Measurements from ENCODE around the gene HPN. TPM values are rescaled to one million over a fixed set of nuclear protein-coding genes. Genes with fewer than 3 reads are reported as not detected.
"Not testable (repeated sequence)": the region's sequence is repeated elsewhere in the genome, so short reads cannot be mapped to it uniquely, and the experiment has no call there.

HPN gene
- total RNA-seq, 2 experiments from 2014 or later, result 0.11 TPM; not detected in 1

DNA sequence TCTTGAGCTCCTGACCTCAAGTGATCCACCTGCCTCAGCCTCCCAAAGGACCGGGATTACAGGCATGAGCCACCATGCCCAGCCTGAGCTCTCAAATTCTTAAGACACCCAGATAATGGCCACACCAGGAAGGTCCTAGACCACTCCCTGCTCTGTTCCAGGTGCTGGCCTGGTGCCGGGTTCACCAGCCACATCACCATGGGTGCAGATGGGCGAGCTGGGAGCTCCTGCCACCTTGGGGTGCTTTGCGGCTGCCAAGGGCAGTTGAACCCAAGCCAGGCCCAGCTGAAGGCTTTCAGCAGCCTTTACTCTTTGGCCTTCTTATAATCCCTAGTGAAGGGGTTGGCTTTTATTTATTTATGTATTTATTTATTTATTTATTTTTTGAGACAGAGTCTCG is 4.9 kb downstream of the HPN start:
- no peak for ATAC-seq
- DNase-seq, result no peak
- Mint-ChIP-seq H3K9me3 (no peaks in the 10 kb centered on the region), H3K27me3 (peaks cover 3% of the 10 kb centered on the region), H3K36me3 (ENCODE audit: low read depth) (no peaks in the 10 kb centered on the region), H3K27ac (no peak overlapping the region), H3K4me3 (no peak overlapping the region), H3K4me1 (ENCODE audit: low read depth) (peaks cover 2% of the 10 kb centered on the region)
- intact Hi-C loops (cut with micrococcal nuclease), result no loop called here
- ChIA-PET CTCF (interaction anchor here (0.7 to 2.7 kb wide), 15 partner anchors 8 to 191 kb away, joined by 3 to 15 read pairs (median 4); partner anchors contain the start of gene LGI4), POLR2A (interaction anchor here (1.3 kb wide), 1 partner anchor 8 kb away, joined by 3 read pairs; no protein-coding TSS in a partner anchor)
- TF ChIP-seq, protein P1, sequence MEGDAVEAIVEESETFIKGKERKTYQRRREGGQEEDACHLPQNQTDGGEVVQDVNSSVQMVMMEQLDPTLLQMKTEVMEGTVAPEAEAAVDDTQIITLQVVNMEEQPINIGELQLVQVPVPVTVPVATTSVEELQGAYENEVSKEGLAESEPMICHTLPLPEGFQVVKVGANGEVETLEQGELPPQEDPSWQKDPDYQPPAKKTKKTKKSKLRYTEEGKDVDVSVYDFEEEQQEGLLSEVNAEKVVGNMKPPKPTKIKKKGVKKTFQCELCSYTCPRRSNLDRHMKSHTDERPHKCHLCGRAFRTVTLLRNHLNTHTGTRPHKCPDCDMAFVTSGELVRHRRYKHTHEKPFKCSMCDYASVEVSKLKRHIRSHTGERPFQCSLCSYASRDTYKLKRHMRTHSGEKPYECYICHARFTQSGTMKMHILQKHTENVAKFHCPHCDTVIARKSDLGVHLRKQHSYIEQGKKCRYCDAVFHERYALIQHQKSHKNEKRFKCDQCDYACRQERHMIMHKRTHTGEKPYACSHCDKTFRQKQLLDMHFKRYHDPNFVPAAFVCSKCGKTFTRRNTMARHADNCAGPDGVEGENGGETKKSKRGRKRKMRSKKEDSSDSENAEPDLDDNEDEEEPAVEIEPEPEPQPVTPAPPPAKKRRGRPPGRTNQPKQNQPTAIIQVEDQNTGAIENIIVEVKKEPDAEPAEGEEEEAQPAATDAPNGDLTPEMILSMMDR (IDR thresholded peaks at IDR 0.05), result no peak

- ATAC-seq (no peak), DNase-seq (no peak)
- Mint-ChIP-seq H3K4me3 (no peak overlapping the region), H3K4me1 (ENCODE audit: low read depth) (peaks cover 2% of the 10 kb centered on the region), H3K9me3 (no peaks in the 10 kb centered on the region), H3K27me3 (peaks cover 3% of the 10 kb centered on the region), H3K27ac (no peak overlapping the region), H3K36me3 (ENCODE audit: low read depth) (no peaks in the 10 kb centered on the region)
- ChIA-PET POLR2A (interaction anchor here (0.7 to 1.0 kb wide), 3 partner anchors 10 to 42 kb away, joined by 3 read pairs; no protein-coding TSS in a partner anchor), CTCF (interaction anchor here (1.9 to 4.4 kb wide), 2 partner anchors 11 to 18 kb away, joined by 8 to 17 read pairs; no protein-coding TSS in a partner anchor)
- TF ChIP-seq, protein P1 (IDR thresholded peaks at IDR 0.05), result no peak
- intact Hi-C loops (cut with micrococcal nuclease), result no loop called here
Measured at GRCh38 chr19:35048911-35049411, 7.4 kb downstream of the HPN start.

DNA sequence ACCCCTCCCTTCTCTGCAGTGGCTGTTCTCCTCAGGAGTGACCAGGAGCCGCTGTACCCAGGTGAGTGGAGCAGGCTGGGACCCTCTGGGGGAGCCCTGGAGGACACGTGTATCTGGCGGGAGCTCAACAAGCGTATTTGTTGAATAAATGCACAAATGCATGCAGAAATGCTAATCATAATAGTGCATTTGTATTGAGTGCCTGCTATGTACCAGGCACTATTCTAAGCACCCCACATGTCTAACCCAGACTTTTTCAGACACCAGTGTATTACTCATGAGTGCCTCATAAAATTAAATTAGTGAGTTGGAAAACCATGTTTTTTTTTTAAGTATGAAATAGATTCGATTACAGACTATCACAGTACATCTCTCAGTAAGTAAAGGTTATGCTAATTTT is 7.9 kb downstream of the HPN start:
- intact Hi-C loops (cut with micrococcal nuclease), result no loop called here
- Mint-ChIP-seq H3K4me3 (no peak overlapping the region), H3K9me3 (no peaks in the 10 kb centered on the region), H3K36me3 (ENCODE audit: low read depth) (no peaks in the 10 kb centered on the region), H3K27me3 (peaks cover 2% of the 10 kb centered on the region), H3K27ac (no peak overlapping the region), H3K4me1 (ENCODE audit: low read depth) (peaks cover 2% of the 10 kb centered on the region)
- ChIA-PET CTCF (interaction anchor here (1.9 to 4.4 kb wide), 2 partner anchors 12 to 18 kb away, joined by 8 to 17 read pairs; no protein-coding TSS in a partner anchor), POLR2A (interaction anchor here (0.9 kb wide), 1 partner anchor 17 kb away, joined by 3 read pairs; no protein-coding TSS in a partner anchor)
- TF ChIP-seq, protein P1 (IDR thresholded peaks at IDR 0.05), result no peak
- ATAC-seq (no peak), DNase-seq (no peak)

- POLR2A ChIA-PET; ATAC-seq; H3K4me3 Mint-ChIP-seq; H3K4me1 Mint-ChIP-seq (ENCODE audit: low read depth); H3K9me3 Mint-ChIP-seq; DNase-seq; H3K36me3 Mint-ChIP-seq (ENCODE audit: low read depth); H3K27me3 Mint-ChIP-seq; intact Hi-C loops (cut with micrococcal nuclease); H3K27ac Mint-ChIP-seq: not testable (repeated sequence)
- CTCF ChIA-PET, result interaction anchor here (4.4 kb wide), 1 partner anchor 16 kb away, joined by 17 read pairs; no protein-coding TSS in a partner anchor
Measured at GRCh38 chr19:35050662-35051061, 9.1 kb downstream of the HPN start.

DNA sequence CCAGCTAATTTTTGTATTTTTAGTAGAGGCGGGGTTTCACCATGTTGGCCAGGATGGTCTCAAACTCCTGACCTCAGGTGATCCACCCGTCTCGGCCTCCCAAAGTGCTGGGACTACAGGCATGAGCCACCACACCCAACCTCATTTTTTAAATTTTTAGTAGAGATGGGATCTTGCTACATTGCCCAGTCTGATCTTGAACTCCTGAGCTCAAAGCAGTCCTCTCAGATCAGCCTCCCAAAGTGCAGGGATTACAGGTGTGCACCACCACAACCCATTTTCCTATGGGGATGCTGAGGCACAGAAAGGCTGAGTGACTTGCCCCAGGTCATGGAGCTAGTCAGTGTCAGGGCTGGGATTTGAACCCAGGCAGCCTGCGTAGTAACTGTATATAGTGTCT is 9.7 kb downstream of the HPN start:
- POLR2A ChIA-PET; H3K4me1 Mint-ChIP-seq (ENCODE audit: low read depth); H3K36me3 Mint-ChIP-seq (ENCODE audit: low read depth); DNase-seq; H3K27me3 Mint-ChIP-seq; H3K27ac Mint-ChIP-seq; intact Hi-C loops (cut with micrococcal nuclease); H3K9me3 Mint-ChIP-seq; H3K4me3 Mint-ChIP-seq; ATAC-seq: not testable (repeated sequence)
- CTCF ChIA-PET, result interaction anchor here (4.4 kb wide), 1 partner anchor 16 kb away, joined by 17 read pairs; no protein-coding TSS in a partner anchor

GRCh38 chr19:35051796-35052195 is 10.3 kb downstream of the HPN start:
- no peak overlapping the region for H3K4me3 Mint-ChIP-seq
- no peaks in the 10 kb centered on the region for H3K9me3 Mint-ChIP-seq
- POLR2A ChIA-PET, result no interaction called here
- no peak for ATAC-seq
- no peaks in the 10 kb centered on the region for H3K4me1 Mint-ChIP-seq (ENCODE audit: low read depth)
- no peaks in the 10 kb centered on the region for H3K27me3 Mint-ChIP-seq
- H3K27ac Mint-ChIP-seq, result no peak overlapping the region
- TF ChIP-seq, protein P1 (IDR thresholded peaks at IDR 0.05), result no peak
- intact Hi-C loops (cut with micrococcal nuclease), result no loop called here
- DNase-seq, result no peak
- H3K36me3 Mint-ChIP-seq (ENCODE audit: low read depth), result no peaks in the 10 kb centered on the region
- CTCF ChIA-PET, result interaction anchor here (0.6 to 4.4 kb wide), 2 partner anchors 15 to 443 kb away, joined by 3 to 17 read pairs; no protein-coding TSS in a partner anchor

All from activated CD8-positive, alpha-beta T cell treated with anti-CD3 and anti-CD28 coated beads for 36 hours (primary cell).